WTC11 (cell line): ENCODE results near the gene CCDC57. TPM values are rescaled to one million over a fixed set of nuclear protein-coding genes. Genes with fewer than 3 reads are reported as not detected.

ENCODE experiments used
- ATAC-seq: fragments of 200-7000 bp; cut with Tn5 transposase; 2 replicates; pipeline ENCODE4 v1.10.0; 2021; ENCODE audit warnings: mild to moderate bottlenecking, moderate library complexity
- CTCF ChIA-PET: fragments of 300-600 bp; sonication (Branson Sonifier 250); formaldehyde crosslinking; loops from one replicate; lab custom pipeline; 2021; ENCODE audit warnings: antibody characterized with exemption; lab: Charles Lee
- POLR2A ChIA-PET: fragments of 350-600 bp; sonication (Branson Sonifier 250); formaldehyde crosslinking; loops from one replicate; lab custom pipeline; 2021; ENCODE audit warnings: antibody characterized with exemption; lab: Charles Lee
- DNase-seq: peaks from one replicate; pipeline ENCODE4 v3.0.0; 2021; ENCODE audit warnings: low spot score
- H3K27ac Mint-ChIP-seq: 2 replicates; pipeline ENCODE4 v1.8.0; 2021; ENCODE audit warnings: mixed read lengths
- H3K27me3 Mint-ChIP-seq: 2 replicates; pipeline ENCODE4 v1.8.0; 2021; ENCODE audit warnings: low read depth, mild to moderate bottlenecking, moderate library complexity, mixed read lengths
- H3K36me3 Mint-ChIP-seq: 2 replicates; pipeline ENCODE4 v1.8.0; 2021; ENCODE audit warnings: mixed read lengths
- H3K4me1 Mint-ChIP-seq: 2 replicates; pipeline ENCODE4 v1.8.0; 2022; ENCODE audit warnings: mixed read lengths
- H3K4me3 Mint-ChIP-seq: 2 replicates; pipeline ENCODE4 v1.8.0; 2021; ENCODE audit warnings: mild to moderate bottlenecking, moderate library complexity, mixed read lengths
- H3K9me3 Mint-ChIP-seq: 2 replicates; pipeline ENCODE4 v1.8.0; 2021; ENCODE audit warnings: mixed read lengths
- CDX4 ChIP-seq: fragments of 250-450 bp; sonication (Bioruptor Pico); IDR thresholded peaks from 2 replicates; pipeline ENCODE4 v1.9.0; 2021; ENCODE audit warnings: moderate library complexity, mild to moderate bottlenecking, inconsistent platforms, borderline replicate concordance
- CTCF ChIP-seq: fragments of 200-600 bp; IDR thresholded peaks from 2 replicates; pipeline ENCODE4 v1.8.0; 2022; ENCODE audit warnings: antibody characterized with exemption
- ELF4 ChIP-seq: sonication (generic); formaldehyde crosslinking; IDR thresholded peaks from 2 replicates; pipeline ENCODE4 v1.8.1; 2022; ENCODE audit warnings: low read depth, mild to moderate bottlenecking, moderate library complexity, missing genetic modification reagents
- FOXK1 ChIP-seq: sonication (generic); formaldehyde crosslinking; IDR thresholded peaks from 2 replicates; pipeline ENCODE4 v1.8.0; 2022; ENCODE audit warnings: mild to moderate bottlenecking, moderate library complexity, missing genetic modification reagents
- FOXP1 ChIP-seq: sonication (generic); formaldehyde crosslinking; IDR thresholded peaks from 2 replicates; pipeline ENCODE4 v1.8.0; 2022; ENCODE audit warnings: missing genetic modification reagents, mild to moderate bottlenecking, moderate library complexity, borderline replicate concordance
- FOXP4 ChIP-seq: sonication (generic); formaldehyde crosslinking; IDR thresholded peaks from 2 replicates; pipeline ENCODE4 v1.8.0; 2022; ENCODE audit warnings: mild to moderate bottlenecking, missing genetic modification reagents
- GTF2I ChIP-seq: fragments of 250-450 bp; sonication (Bioruptor Pico); conservative IDR thresholded peaks from 2 replicates; pipeline ENCODE4 v1.4.0; 2021; ENCODE audit warnings: mild to moderate bottlenecking
- IRF1 ChIP-seq: sonication (generic); formaldehyde crosslinking; IDR thresholded peaks from 2 replicates; pipeline ENCODE4 v1.8.0; 2023; ENCODE audit warnings: missing genetic modification reagents
- KAT7 ChIP-seq: sonication (generic); formaldehyde crosslinking; IDR thresholded peaks from 2 replicates; pipeline ENCODE4 v1.8.1; 2023; ENCODE audit warnings: missing genetic modification reagents, mild to moderate bottlenecking, borderline replicate concordance
- MXD4 ChIP-seq: fragments of 250-450 bp; sonication (Bioruptor Pico); IDR thresholded peaks from 2 replicates; pipeline ENCODE4 v1.8.0; 2021; ENCODE audit warnings: mild to moderate bottlenecking, moderate library complexity, borderline replicate concordance
- MYBL2 ChIP-seq: sonication (generic); formaldehyde crosslinking; IDR thresholded peaks from 2 replicates; pipeline ENCODE4 v1.8.1; 2023; ENCODE audit warnings: mild to moderate bottlenecking, moderate library complexity, missing genetic modification reagents
- PRRX2 ChIP-seq: fragments of 250-450 bp; sonication (Bioruptor Pico); IDR thresholded peaks from 2 replicates; pipeline ENCODE4 v1.8.0; 2021; ENCODE audit warnings: mild to moderate bottlenecking
- SMAD4 ChIP-seq: sonication (generic); formaldehyde crosslinking; IDR thresholded peaks from 2 replicates; pipeline ENCODE4 v1.8.0; 2022; ENCODE audit warnings: mild to moderate bottlenecking, missing genetic modification reagents
- ZNF138 ChIP-seq: sonication (generic); formaldehyde crosslinking; conservative IDR thresholded peaks from 2 replicates; pipeline ENCODE4 v1.8.1; 2022; ENCODE audit warnings: mild to moderate bottlenecking, moderate library complexity, missing genetic modification reagents
- ZNF232 ChIP-seq: sonication (generic); formaldehyde crosslinking; IDR thresholded peaks from 2 replicates; pipeline ENCODE4 v1.8.0; 2022; ENCODE audit warnings: mild to moderate bottlenecking, missing genetic modification reagents
- ZNF317 ChIP-seq: sonication (generic); formaldehyde crosslinking; IDR thresholded peaks from 2 replicates; pipeline ENCODE4 v1.8.1; 2023; ENCODE audit warnings: low read depth, mild to moderate bottlenecking, moderate library complexity, missing genetic modification reagents, borderline replicate concordance
- ZNF512 ChIP-seq: sonication (generic); formaldehyde crosslinking; IDR thresholded peaks from 2 replicates; pipeline ENCODE4 v1.8.1; 2022; ENCODE audit warnings: missing genetic modification reagents, borderline replicate concordance
- ZNF532 ChIP-seq: fragments of 250-450 bp; sonication (Bioruptor Pico); IDR thresholded peaks from 2 replicates; pipeline ENCODE4 v1.9.0; 2021; ENCODE audit warnings: mild to moderate bottlenecking, borderline replicate concordance
- total RNA-seq: library from RNA; stranded (reverse); gene quantifications from 3 replicates; pipeline ENCODE4 v1.2.3, GENCODE V29; 2021

CCDC57 gene
- total RNA-seq, 1 experiment from 2014 or later = 20.0 TPM

GRCh38 chr17:82243648-82244412 lies 31.2 kb upstream of the CCDC57 start:
- Mint-ChIP-seq H3K27me3 (no peaks in the 10 kb centered on the region), H3K4me1 (peaks cover 1% of the 10 kb centered on the region; the same call in 1 of the 2 replicates)
- POLR2A ChIA-PET = no interaction called here
- TF ChIP-seq CTCF (no peak), FOXP4 (CRISPR knock-in tag) (no peak), CDX4 (CRISPR knock-in tag) (no peak), FOXP1 (CRISPR knock-in tag) (no peak), MXD4 (CRISPR knock-in tag) (no peak), IRF1 (no peak), ELF4 (no peak), FOXK1 (no peak), KAT7 (CRISPR knock-in tag) (no peak), GTF2I (CRISPR knock-in tag) (no peak), ZNF512 (no peak), PRRX2 (CRISPR knock-in tag) (no peak), ZNF532 (CRISPR knock-in tag) (no peak), SMAD4 (no peak), ZNF317 (no peak), MYBL2 (CRISPR knock-in tag) (no peak), ZNF138 (CRISPR knock-in tag) (no peak), ZNF232 (CRISPR knock-in tag) (no peak)
- TF ChIP-seq, all 79 proteins: peak for 0
- peak overlapping the region; percentile 45; the same call in 1 of the 2 replicates for H3K27ac Mint-ChIP-seq
- H3K36me3 Mint-ChIP-seq = peaks cover 57% of the 10 kb centered on the region
- H3K4me3 Mint-ChIP-seq = no peak overlapping the region
- H3K9me3 Mint-ChIP-seq = no peaks in the 10 kb centered on the region
- no peak for DNase-seq
- CTCF ChIA-PET = interaction anchor here (1.0 kb wide), 1 partner anchor 18 kb away, joined by 4 read pairs; no protein-coding TSS in a partner anchor
- ATAC-seq = no peak
